Small intestine (tissue), 7 donors: ENCODE results near the gene CRYZ. TPM values are rescaled to one million over a fixed set of nuclear protein-coding genes. Genes with fewer than 3 reads are reported as not detected.
"Not testable (repeated sequence)": the region's sequence is repeated elsewhere in the genome, so short reads cannot be mapped to it uniquely, and the experiment has no call there.

Experiments
- DNase-seq, 2 donors: peaks; one replicate each; pipeline versions ENCODE4 v3.0.0 to v3.0.0-alpha.2; 2013
- FAIRE-seq: peaks from 2 replicates; lab custom pipeline; 2012; peaks lifted over from hg19 to GRCh38; lab: Jason Lieb, UNC
- H3K27ac ChIP-seq, 3 donors: one replicate each; pipeline ENCODE4 v1.5.1; 2013; ENCODE audit warnings: low read length in 2 of 3, mild to moderate bottlenecking in 2 of 3, control low read depth in 1 of 3, inconsistent platforms in 1 of 3, low read depth in 1 of 3, moderate library complexity in 1 of 3
- H3K27me3 ChIP-seq, 3 donors: one replicate each; pipeline ENCODE4 v1.6.1; 2013; ENCODE audit warnings: low read length in 3 of 3, inconsistent platforms in 1 of 3; ENCODE audit not compliant: control insufficient read depth in 3 of 3, insufficient read depth in 3 of 3
- H3K36me3 ChIP-seq, 3 donors: one replicate each; pipeline ENCODE4 v1.6.1; 2013; ENCODE audit warnings: low read length in 3 of 3, inconsistent platforms in 1 of 3, low read depth in 1 of 3, mild to moderate bottlenecking in 1 of 3, moderate library complexity in 1 of 3; ENCODE audit not compliant: control insufficient read depth in 3 of 3, insufficient read depth in 2 of 3
- H3K4me1 ChIP-seq, 3 donors: one replicate each; pipeline ENCODE4 v1.6.1; 2013; ENCODE audit warnings: low read length in 2 of 3, inconsistent platforms in 1 of 3, low read depth in 1 of 3, mild to moderate bottlenecking in 1 of 3, moderate library complexity in 1 of 3; ENCODE audit not compliant: control insufficient read depth in 3 of 3, insufficient read depth in 2 of 3
- H3K4me3 ChIP-seq, 3 donors: one replicate each; pipeline ENCODE4 v1.5.1; 2013; ENCODE audit warnings: low read length in 3 of 3, control low read depth in 1 of 3, inconsistent platforms in 1 of 3, low read depth in 1 of 3, mild to moderate bottlenecking in 1 of 3, moderate library complexity in 1 of 3
- H3K9me3 ChIP-seq, 2 donors: one replicate each; pipeline ENCODE4 v1.6.1; 2013; ENCODE audit warnings: low read depth in 1 of 2, low read length in 1 of 2; ENCODE audit not compliant: control insufficient read depth in 2 of 2, insufficient read depth in 1 of 2
- WGBS, 3 donors: extraction: QIAGEN DNeasy Blood & Tissue Kit; methylation state at CpG; one replicate each; pipeline ENCODE4 v1.1.7; 2013; 5-methylcytosine and 5-hydroxymethylcytosine counted together
- polyA plus RNA-seq, 4 donors: library from polyadenylated mRNA; stranded (reverse) in 3 of 4; unstranded in 1 of 4; fragments of 200-250 nt in 3 of 4; fragments of 120-200 nt in 1 of 4; gene quantifications; one replicate each; pipeline versions ENCODE4 v1.2.1 to v1.2.3, GENCODE V29; 2013
- donor health status: healthy with polysubstance abuse.
- donor health status: control.
- donor health status: control.
- donor health status: Bipolar disorder and iron deficiency.
- donor health status: healthy.

Gene CRYZ
- polyA plus RNA-seq, 4 donors, result 28.7 to 157 (median 81.5) TPM

DNA sequence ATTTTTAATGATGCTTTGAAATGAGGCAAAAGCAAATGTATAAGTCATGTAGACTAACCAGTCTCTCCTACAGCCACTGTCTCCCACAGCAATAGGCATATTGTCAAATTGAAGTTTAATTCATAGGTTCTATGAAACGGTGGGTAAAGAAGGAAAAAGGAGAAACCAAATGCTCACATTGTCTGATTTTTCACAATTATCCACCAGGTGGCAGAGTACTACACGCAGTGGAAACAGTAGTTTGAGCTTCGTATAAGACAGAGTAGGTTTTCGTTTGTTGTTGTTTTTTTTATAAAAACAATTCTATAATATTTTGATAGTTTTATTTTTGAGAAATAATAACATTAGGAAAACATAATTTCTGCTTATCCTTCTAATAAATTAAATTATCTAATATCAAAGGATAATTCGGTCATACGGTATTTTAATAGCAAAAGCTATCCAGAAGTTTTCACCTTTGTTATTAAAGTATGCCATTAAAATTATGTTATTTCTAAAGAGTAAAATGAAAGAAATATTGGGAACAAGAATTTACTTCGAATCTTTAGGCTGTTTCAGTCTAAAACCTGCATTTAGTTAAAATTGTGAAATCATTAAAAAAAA lies 39.2 kb upstream of the CRYZ start:
- DNase-seq, result peak; percentile 43 to 49
- H3K27me3 ChIP-seq, result no peaks in the 10 kb centered on the region
- WGBS, 3 donors, result 27 to 31% (median 28%) methylated on average over 7 of the region's 7 CpGs
- no peaks in the 10 kb centered on the region for H3K36me3 ChIP-seq
- H3K4me3 ChIP-seq, result no peak overlapping the region
- no peaks in the 10 kb centered on the region for H3K9me3 ChIP-seq
- FAIRE-seq, result peak; percentile 97
- no peaks in the 10 kb centered on the region for H3K4me1 ChIP-seq
- no peak overlapping the region for H3K27ac ChIP-seq

DNA sequence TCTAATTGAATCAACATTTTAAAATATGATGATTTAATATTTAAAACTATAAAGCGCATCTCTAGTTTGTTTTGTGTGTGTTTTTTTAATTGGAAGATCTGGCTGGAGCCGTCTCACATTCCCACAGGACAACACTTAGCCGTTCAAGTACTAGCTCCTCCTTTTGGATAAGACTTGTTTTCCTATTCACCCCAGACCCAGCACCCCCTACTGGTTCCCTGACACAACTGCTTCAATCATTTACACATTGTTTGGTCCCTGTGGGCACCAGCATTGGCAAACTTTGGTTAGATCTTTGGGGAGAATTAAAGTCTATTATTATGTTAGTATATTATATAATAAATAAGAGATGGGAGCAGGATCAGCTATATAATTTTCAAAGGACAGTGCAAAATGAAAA lies 34.6 kb upstream of the CRYZ start:
- no peak overlapping the region for H3K4me3 ChIP-seq
- WGBS, 3 donors, result 73 to 87% (median 80%) methylated on average over 3 of the region's 3 CpGs
- FAIRE-seq (no peak), DNase-seq (peak in 1 of 2 donors; percentile 20)
- no peak overlapping the region for H3K27ac ChIP-seq
- no peaks in the 10 kb centered on the region for H3K27me3 ChIP-seq
- H3K36me3 ChIP-seq, result peaks cover 0 to 4% (median 2%) of the 10 kb centered on the region in 3 donors
- no peaks in the 10 kb centered on the region for H3K4me1 ChIP-seq
- H3K9me3 ChIP-seq, result no peaks in the 10 kb centered on the region

DNA sequence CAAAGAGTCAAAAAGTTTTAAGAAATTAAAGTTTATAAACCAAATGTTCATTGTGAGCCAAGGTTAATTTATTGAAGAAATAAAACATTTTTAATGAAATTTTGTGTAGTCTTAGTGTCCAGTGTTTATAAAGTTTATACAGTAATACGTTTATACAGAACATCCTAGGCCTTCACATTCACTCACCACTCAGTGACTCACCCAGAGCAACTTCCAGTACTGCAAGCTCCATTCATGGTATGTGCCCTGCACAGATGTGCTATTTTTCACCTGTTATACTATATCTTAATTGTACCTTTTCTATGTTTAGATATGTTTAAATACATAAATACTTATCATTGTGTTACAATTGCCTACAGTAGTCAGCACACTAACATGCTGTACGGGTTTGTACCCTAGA lies 33.7 kb upstream of the CRYZ start:
- H3K9me3 ChIP-seq, result no peaks in the 10 kb centered on the region
- H3K27ac ChIP-seq, result no peak overlapping the region
- no peak overlapping the region for H3K4me3 ChIP-seq
- DNase-seq, result no peak
- WGBS, 3 donors, result 73 to 92% (median 81%) methylated on average over 2 of the region's 2 CpGs
- H3K36me3 ChIP-seq, result peaks cover 0 to 4% (median 2%) of the 10 kb centered on the region in 3 donors
- no peaks in the 10 kb centered on the region for H3K27me3 ChIP-seq
- no peaks in the 10 kb centered on the region for H3K4me1 ChIP-seq
- peak; percentile 67 for FAIRE-seq

DNA sequence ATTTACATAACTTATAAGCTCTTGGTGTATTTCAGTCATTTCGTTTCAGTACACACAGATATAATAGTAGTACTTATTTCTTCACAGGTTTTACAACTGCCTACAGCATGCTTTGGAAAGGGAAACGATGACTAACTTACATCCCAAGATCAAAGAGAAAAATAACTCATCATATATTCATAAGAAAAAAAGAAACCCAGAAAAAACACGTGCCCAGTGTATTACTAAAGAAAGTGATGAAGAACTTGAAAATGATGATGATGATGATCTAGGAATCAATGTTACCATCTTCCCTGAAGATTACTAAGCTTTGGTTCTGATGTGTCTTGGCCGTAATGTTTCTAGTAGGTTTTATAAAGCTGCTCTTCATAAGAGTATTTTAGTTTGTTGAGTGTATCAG lies 31.0 kb upstream of the CRYZ start:
- whole genome bisulfite sequencing, 3 donors, result 67 to 86% (median 75%) methylated on average over 4 of the region's 4 CpGs
- DNase-seq (no peak), FAIRE-seq (no peak)
- Histone ChIP-seq H3K4me1 (no peaks in the 10 kb centered on the region), H3K9me3 (no peaks in the 10 kb centered on the region), H3K27me3 (no peaks in the 10 kb centered on the region), H3K4me3 (no peak overlapping the region), H3K27ac (no peak overlapping the region), H3K36me3 (peaks cover 3 to 6% (median 4%) of the 10 kb centered on the region in 3 donors)

DNA sequence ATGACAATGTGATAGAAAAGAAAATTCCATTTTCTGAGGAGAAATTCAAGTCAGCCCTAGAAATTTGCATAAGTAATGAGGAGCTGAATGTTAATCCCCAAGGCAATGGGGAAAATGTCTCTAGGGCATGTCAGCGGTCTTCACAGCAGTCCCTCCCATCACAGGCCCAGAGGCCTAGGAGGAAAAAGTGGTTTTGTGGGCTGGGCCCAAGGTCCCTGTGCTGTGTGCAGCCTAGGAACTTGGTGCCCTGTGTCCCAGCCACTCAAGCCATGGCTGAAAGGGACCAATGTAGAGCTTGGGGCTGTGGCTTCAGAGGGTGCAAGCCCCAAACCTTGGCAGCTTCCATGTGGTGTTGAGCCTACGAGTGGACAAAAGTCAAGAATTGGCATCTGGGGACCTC lies 23.8 kb upstream of the CRYZ start:
- not testable (repeated sequence) for H3K4me1 ChIP-seq, H3K4me3 ChIP-seq, DNase-seq, FAIRE-seq, H3K27me3 ChIP-seq, H3K27ac ChIP-seq
- peaks cover 6 to 18% (median 8%) of the 10 kb centered on the region in 3 donors for H3K36me3 ChIP-seq
- 93 to 98% (median 97%) methylated on average over 2 of the region's 2 CpGs for WGBS, 3 donors
- H3K9me3 ChIP-seq, result peaks cover 0 to 14% of the 10 kb centered on the region in 2 donors

DNA sequence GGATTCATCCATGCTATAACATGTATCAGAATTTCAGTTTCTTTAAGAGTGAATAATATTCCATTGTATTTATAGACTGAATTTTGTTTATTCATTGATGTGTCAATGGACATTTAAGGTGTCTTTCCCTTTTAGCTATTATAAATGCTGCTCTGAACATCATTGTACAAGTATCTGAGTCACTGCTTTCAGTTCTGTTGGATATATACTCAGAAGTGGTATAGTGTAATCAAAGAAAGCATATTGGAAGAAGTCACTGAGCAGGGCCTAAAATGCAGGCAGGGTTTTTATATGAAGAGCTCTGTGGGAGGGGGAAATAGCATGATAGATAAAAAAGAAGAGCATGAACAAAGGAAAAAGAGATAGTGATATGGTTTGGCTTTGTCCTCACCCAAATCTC lies 22.6 kb upstream of the CRYZ start:
- no peaks in the 10 kb centered on the region for H3K4me1 ChIP-seq
- peaks cover 6 to 25% (median 8%) of the 10 kb centered on the region in 3 donors for H3K36me3 ChIP-seq
- no peaks in the 10 kb centered on the region for H3K27me3 ChIP-seq
- peaks cover 0 to 14% of the 10 kb centered on the region in 2 donors for H3K9me3 ChIP-seq
- no peak overlapping the region for H3K27ac ChIP-seq
- FAIRE-seq, result no peak
- H3K4me3 ChIP-seq, result no peak overlapping the region
- no peak for DNase-seq

DNA sequence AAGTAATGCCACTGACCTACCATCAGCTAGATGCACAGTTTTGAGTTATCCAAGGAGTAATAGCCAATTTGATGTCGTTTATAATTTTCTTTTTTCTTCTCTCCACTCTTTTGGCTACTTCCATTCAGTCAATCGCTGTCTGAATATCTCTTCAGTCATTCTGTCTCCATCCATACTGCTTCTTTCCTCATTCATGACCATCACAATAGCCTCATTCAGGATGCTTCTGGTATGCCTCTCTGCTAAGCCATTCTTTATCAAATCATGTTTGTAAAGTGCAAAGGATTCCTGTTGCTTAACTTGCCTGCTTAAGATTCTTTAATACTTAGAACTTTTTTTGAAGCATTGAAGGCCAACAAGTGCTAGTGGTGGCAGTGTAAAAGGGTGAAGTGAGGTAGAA lies 20.3 kb upstream of the CRYZ start:
- H3K27me3 ChIP-seq, result no peaks in the 10 kb centered on the region
- no peaks in the 10 kb centered on the region for H3K4me1 ChIP-seq
- FAIRE-seq, result no peak
- no peak overlapping the region for H3K27ac ChIP-seq
- 88 to 95% (median 93%) methylated on average over 2 of the region's 2 CpGs for WGBS, 3 donors
- DNase-seq, result no peak
- H3K4me3 ChIP-seq, result no peak overlapping the region
- peaks cover 6 to 31% (median 8%) of the 10 kb centered on the region in 3 donors for H3K36me3 ChIP-seq
- H3K9me3 ChIP-seq, result peaks cover 0 to 14% of the 10 kb centered on the region in 2 donors

DNA sequence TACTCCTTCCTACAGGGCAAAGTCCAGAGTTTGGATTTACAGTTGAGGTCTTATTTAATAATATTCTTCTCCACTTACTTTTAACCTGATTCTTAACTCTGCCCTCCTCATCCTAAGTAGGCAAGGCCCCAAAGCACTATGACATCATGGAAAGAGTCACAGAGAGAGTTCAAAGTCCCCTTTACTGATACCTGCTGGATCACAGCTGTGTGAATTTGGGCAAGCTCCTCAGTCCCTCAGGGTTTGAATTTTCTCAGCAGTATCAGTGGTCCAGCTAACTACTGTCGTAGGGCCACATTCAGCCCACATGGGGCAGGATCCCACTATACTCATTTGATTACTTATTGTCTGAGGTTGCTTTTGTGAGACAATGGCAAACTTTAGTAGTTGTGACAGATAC lies 16.1 kb upstream of the CRYZ start:
- H3K27ac ChIP-seq, result no peak overlapping the region
- DNase-seq, result peak; percentile 32 to 53
- no peaks in the 10 kb centered on the region for H3K4me1 ChIP-seq
- H3K36me3 ChIP-seq, result peaks cover 4 to 34% (median 10%) of the 10 kb centered on the region in 3 donors
- H3K27me3 ChIP-seq, result no peaks in the 10 kb centered on the region
- peaks cover 0 to 9% of the 10 kb centered on the region in 2 donors for H3K9me3 ChIP-seq
- WGBS, 3 donors, result 91 to 99% (median 94%) methylated on average over 1 of the region's 1 CpG
- no peak for FAIRE-seq
- H3K4me3 ChIP-seq, result no peak overlapping the region

DNA sequence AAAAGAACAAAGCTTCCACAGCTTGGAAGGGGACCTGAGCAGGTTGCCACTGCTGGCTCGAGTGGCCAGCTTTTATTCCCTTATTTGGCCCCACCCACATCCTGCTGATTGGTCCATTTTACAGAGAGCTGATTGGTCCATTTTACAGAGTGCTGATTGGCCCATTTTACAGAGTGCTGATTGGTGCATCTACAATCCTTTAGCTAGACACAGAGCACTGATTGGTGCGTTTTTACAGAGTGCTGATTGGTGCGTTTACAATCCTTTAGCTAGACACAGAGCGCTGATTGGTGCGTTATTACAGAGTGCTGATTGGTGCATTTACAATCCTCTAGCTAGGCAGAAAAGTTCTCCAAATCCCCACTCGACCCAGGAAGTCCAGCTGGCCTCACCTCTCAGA lies 12.4 kb upstream of the CRYZ start:
- H3K9me3 ChIP-seq, H3K27ac ChIP-seq, H3K27me3 ChIP-seq, DNase-seq, FAIRE-seq, H3K4me3 ChIP-seq, H3K4me1 ChIP-seq: not testable (repeated sequence)
- 96 to 97% (median 96%) methylated on average over 6 of the region's 6 CpGs for WGBS, 3 donors
- H3K36me3 ChIP-seq, result peaks cover 2 to 40% (median 9%) of the 10 kb centered on the region in 3 donors
